Measurements from ENCODE around the gene RAD54L.
"Not testable (repeated sequence)": the region's sequence is repeated elsewhere in the genome, so short reads cannot be mapped to it uniquely, and the experiment has no call there.

The RAD54L gene

DNA sequence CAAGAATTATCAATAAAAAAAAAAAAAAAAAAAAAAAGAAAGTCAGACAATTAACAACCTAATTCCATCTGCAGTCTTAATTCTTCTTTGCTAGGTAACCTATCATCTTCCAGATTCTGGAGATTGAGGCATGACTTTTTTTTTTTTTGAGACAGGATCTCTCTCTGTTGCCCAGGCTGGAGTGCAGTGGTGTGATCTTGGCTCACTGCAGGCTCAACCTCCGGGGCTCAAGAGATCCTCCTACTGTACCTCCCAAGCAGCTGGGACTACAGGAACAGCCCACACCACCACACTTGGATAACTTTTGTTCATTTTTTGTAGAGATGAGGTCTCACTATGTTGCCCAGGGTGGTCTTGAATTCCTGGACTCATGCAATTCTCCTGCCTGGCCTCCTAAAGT, 4.6 kb upstream of the RAD54L start:
- DNase-seq: no peak

DNA sequence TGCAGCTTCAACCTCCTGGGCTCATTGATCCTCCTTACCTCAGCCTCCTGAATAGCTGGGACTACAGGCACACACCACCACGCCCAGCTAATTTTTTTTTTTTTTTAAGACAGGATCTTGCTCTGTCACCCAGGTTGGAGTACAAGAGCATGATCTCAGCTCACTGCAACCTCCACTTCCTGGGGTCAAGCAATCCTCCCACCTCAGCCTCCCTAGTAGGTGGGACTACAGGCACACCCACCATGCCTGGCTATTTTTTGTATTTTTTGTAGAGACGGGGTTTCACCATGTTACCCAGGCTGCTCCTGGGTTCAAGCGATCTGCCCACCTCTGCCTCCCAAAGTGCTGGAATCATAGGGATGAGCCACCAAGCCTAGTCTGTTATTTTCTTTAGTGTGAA, 3.7 kb upstream of the RAD54L start:
- DNase-seq: not testable (repeated sequence)

DNA sequence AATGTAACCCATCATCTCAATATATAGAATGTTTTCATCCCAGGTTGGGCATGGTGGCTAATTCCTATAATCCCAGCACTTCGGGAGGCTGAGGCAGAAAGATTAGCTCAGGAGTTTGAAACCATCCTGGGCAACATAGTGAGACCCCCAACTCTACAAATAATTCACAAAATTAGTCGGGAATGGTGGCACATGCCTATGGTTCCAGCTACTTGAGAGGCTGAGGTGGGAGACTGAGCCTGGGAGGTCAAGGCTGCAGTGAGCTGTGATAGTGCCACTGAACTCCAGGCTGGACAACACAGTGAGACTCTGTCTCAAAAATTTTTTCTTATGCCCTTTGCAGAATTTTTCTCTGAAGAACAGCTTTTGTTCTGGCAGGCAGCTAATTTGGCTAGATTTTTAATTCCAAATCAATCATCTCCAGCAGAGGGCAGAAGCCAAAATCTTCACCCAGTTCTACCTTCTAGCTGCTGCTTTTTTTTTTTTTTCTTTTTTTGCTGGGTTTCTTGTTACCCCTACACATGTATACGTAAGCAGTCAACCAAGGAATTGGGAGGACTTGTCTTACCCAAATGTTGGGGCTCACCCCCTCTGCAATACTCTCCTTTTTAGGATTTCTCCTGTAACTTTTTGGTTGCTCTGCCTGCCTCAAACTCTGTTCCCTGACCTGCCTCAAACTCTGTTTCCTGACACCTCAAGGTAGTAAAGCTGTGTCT, 2.7 kb upstream of the RAD54L start:
- DNase-seq: no peak

DNA sequence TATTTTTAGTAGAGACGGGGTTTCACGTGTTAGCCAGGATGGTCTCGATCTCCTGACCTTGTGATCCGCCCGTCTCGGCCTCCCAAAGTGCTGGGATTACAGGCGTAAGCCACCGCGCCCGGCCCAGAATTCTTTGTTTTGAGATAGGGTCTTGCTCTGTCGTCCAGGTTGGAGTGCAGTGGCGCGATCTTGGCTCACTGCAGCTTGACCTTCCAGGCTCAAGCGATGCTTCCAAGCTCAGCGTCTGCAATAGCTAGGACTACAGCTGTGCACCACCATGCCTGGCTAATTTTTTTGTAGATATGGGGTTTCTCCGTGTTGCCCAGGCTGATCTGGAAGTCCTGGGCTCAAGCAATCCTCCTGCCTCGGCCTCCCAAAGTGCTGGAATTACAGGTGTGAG, 1.4 kb upstream of the RAD54L start:
- not testable (repeated sequence) for DNase-seq

DNA sequence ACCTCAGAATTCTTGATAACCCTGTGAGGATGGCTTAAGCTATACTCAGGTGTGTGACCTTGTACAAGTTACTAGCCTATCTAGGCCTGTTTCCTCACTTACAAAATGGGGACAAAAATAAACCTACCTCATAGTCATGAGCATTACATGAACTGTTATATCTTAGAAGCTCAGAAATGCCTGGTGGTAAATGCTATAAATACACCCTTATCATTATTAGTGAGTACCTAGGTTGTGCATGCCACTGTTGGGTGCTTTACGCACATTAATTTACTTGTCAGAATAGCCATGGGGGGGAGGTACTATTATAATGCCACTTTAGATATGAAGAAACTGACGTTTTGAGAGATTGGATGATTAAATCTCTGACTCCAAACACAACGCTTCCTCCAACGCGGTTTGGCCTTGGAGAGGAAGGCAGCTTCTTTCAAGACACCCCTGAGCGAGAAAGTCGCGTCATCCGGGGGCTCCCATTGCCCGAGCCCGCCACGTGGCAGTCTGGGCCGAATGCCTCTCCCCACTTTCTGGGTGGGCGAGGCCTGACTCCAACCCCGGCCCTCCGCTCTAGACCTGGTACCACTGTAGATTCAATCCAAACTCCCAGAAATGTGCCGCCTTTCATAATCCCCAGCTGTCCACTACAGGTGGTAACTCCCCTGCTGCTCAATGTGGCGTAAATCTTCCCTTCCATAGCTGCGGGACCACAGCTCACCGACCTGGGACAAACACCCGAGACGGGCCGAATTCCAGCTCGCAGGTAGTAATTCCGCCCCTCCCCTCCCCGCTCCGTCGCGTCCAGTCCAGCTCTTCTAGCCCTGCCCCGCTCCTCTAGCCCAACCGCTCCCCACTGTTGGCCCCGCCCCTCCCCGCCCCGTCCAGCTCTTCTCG, 771 bp upstream of the RAD54L start:
- no peak for DNase-seq

DNA sequence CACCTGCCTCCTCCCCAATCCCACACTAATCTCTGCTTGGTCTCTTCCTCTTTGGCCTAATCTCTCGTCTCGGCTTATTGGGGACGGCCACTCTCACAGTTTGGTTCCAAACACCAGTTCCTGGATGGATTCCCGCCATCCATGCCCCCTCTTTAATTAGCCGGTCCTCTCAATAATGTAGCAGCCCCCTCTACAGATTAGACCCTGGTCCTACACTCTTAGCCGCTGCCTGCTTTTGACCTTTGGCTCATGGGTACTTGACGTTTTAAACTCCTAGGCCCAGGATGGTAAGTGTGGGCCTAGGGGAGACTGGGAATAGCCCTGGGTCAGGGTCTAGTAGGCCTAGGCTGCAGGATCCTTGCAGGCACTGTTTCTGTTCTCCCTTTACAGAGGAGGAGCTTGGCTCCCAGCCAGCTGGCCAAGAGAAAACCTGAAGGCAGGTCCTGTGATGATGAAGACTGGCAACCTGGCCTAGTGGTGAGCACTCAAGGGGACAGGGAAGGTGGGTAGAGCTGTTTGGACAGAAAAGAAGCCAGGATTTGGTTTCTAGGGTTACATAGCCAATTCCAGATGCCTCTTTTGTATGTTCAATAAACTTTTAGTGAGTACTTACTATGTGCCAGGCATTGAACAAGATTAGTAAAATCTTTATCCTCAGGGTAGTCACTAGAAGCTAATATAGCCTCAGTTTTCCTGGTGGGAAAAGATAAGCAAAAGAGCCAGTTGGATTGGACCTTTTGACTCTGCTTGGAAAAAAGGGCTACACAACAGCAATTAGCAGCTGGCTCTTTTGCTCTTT, 758 bp downstream of the RAD54L start:
- DNase-seq: no peak

DNA sequence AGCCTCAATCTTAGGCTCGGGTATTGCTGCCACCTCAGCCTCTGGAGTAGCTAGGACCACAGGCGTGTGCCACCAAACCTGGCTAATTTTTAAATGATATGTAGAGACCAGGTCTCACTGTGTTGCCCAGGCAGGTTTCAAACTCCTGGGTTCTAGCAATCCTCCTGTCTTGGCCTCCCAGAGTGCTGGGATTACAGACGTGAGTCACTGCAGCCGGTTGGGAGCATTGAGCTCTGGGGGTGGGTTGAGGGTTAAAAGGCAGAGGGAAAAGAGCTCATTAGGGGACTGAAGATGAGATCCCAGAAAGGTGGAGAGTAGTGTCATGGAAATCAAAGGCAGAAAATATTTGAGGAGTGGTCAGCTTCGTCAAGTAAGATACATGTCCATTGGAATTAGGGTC, 7.1 kb downstream of the RAD54L start:
- no peak for DNase-seq

DNA sequence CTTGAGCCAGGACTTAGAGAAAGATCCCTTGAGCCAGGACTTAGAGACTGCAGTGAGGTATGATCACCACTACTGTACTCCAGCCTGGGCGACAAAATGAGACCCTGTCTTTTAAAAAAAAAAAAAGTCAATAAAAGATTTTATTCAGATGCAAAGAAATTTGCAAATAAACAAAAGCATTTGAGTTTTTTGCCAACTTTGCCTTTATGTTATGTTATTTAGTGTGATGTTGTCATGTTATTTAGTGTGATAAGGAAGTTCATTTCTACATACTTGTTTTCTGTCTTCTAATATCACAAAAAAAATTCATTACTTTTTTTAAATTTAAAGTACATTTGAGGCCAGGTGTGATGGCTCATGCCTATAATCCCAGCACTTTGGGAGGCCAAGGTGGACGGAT, 9.0 kb downstream of the RAD54L start:
- no peak for DNase-seq

DNA sequence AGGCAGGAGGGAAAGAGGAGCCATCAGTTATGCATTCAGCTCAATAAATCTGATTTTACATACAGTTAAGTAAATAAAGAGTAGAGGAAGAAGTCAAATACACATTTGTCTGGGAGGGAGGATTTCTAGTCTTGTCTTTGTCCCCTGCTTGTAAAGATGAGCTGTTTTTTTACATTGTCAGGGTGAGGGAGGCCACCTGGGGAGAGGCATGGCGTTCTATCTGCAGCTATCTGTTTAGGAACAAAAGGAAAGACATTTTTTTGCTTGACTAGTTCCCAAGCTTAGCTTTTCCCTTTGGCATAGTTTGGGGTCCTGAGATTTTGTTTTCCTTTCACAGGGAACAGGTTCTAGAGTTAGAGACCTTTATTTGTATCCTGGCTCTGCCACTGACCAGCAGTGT, 14.9 kb downstream of the RAD54L start:
- no peak for DNase-seq

DNA sequence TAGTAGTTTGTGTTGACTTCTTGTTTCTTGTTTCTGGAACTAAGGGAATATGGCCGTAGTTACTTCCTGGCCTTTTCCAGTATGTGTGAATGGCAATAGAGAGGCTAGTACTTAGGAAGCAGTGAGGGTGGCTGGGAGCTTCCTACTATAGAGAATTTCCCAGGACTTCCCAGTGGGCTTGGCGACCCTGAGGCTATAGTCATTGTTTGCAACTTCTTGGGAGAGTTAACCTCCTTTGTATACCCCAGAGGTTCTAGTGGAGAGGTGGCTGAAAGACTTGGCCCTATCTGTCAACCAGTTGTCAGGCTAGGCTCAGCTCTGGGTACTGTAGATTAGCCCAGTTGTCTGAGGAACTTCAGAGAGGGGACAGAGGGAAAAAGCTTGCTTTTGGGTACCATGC, 15.6 kb downstream of the RAD54L start:
- no peak for DNase-seq

DNA sequence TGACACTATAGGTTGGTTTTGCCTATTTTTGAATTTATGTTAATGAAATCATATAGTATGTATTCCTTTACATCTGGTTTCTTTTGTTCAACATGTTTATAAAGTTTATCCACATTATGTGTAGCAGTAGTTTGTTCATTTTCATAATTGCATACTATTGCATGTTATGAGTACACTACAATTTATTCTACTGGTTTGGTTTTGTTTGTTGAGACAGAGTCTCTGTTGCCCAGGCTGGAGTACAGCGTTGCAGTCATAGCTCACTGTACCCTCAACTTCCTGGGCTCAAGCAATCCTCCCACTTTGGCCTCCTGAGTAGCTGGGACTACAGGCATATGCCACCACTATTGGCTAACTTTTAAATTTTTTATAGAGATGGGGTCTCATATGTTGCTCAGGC, 21.0 kb downstream of the RAD54L start:
- no peak for DNase-seq

DNA sequence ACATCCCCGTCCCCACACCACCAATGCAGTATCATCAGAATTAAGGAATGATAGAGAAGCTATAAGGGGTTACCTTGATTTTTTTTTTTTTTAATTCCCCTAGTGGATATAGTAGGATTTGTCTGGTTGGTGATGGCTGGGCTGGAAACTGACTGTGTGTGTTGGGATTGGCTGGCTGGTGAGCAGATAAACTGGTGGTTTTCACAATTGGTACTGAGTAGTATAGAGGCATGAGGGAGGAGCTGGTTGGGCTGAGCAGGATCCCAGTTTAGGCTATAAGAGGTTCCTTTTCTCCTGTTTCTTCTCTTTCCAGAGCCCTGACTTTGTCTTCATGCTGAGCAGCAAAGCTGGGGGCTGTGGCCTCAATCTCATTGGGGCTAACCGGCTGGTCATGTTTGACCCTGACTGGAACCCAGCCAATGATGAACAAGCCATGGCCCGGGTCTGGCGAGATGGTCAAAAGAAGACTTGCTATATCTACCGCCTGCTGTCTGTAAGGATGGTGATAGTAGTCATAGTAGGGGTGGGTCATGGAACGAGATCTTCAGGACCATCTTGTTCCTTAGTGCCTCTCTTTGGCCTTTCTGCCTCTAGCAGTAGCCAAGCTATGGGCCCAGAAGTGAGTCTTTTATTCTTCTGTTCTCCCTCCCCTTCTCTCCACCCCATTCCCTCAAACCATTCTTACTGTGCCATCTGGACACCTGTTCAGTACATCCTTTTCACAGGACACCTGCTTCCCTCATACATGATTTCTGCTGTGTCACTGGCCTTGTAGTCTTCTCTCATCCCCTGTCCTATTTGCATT, 26.9 kb downstream of the RAD54L start:
- DNase-seq: no peak

DNA sequence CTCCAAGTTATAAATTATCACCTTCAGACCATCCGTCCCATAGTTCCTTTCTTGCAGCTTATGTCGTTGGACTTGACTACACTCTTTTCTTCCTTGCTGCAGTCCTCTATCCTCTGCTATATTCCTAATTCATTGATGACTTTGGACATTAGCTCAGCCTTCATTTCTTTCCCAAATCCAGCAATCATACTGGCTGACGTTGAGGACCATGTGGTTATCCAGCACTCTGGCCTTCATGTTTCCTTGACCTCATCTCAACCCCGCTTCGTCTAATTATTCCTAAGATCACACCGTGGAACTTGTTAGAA, 27.4 kb downstream of the RAD54L start:
- DNase-seq: no peak

DNA sequence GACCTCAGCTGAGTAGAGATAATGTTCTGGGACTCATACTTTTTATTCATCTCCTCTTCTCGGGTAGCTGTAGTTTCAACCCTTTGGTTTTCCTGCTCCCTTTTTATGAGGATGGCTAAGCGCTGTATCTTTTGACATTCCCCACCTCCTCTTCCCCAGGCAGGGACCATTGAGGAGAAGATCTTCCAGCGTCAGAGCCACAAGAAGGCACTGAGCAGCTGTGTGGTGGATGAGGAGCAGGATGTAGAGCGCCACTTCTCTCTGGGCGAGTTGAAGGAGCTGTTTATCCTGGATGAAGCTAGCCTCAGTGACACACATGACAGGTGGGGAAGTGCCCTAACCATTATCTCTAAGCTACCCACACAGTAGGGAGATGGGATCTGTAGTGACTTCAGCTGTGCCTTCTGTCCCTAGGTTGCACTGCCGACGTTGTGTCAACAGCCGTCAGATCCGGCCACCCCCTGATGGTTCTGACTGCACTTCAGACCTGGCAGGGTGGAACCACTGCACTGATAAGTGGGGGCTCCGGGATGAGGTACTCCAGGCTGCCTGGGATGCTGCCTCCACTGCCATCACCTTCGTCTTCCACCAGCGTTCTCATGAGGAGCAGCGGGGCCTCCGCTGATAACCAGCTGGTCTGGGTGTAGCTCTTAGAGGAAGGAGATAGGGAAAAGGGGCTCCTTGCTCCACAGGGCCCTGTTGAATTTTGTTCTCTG, 30.3 kb downstream of the RAD54L start:
- no peak for DNase-seq

DNA sequence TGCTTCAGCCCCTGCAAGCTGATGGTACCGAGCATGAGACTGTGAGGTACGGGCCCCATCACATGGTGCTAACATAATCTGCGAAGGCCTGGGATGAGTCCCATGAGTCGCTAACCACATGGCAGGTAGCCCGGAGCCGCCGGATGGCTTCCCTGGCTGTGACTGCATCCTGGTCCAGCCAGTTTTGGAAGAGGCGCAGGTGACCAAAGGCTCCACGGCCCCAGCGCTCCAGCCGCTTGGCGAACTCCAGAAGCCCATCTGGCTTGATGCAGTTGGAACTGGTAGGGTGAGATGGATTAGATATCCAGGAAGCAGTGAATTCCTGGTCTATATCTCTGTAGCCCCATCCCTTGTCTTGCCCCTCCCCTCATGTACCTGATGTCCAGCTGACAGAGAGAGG, 31.2 kb downstream of the RAD54L start:
- DNase-seq: no peak

DNA sequence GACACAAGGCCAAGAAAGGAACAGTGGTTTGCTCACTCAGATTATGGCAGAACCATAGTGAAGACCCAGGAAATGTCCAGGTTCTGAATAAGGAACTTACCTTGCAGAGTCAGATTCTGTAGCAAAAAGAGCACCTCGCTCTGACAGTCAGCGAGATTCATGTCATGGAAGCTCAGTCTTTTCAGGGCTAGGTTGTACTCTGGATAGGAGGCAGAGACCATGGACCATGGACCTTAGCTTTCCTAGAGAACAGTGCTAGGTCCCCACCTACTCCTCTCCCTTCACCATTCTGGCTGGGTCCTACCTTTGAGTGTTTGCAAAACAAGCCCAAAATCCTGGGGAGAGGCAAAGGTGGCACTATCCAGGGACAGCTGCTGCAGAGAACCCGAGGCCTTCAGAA, 32.5 kb downstream of the RAD54L start:
- DNase-seq: no peak

DNA sequence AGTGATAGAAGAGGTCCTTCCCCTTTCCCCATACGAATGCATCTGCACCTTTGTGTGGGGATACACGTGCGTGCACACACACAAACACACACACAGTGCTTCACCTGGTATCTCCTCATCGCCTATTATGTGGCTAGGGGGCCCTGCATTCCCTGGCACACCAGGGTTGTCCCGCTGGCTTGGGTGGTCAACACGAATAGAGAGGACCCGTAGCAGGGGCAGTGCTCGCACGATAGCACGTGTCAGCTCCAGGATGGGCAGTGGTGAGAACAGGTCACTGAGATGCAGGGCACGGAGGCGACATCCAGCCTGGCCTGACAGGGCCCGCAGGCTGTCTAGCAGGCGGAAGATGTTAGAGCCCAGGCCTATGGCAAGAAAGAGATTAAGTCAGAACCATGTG, 33.5 kb downstream of the RAD54L start:
- DNase-seq: no peak

DNA sequence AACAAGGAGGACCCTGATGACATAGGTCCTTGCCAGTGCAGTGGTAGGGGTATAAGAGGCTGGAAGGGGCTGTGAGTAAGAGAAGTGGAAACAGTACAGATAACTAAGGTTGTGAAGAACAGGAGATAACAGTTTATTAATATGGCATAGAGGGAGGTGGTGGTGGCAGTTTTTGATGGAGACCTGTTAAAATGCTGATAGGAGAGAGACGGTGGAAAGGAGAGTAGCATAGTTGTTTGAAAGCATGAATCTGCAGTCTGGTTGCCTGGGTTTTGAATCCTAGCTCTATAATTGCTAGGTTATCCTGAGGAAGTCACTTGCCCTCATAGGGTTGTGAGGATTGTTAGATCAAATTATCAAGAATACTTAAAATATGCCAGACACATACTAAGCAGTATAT, 36.5 kb downstream of the RAD54L start:
- DNase-seq: no peak

DNA sequence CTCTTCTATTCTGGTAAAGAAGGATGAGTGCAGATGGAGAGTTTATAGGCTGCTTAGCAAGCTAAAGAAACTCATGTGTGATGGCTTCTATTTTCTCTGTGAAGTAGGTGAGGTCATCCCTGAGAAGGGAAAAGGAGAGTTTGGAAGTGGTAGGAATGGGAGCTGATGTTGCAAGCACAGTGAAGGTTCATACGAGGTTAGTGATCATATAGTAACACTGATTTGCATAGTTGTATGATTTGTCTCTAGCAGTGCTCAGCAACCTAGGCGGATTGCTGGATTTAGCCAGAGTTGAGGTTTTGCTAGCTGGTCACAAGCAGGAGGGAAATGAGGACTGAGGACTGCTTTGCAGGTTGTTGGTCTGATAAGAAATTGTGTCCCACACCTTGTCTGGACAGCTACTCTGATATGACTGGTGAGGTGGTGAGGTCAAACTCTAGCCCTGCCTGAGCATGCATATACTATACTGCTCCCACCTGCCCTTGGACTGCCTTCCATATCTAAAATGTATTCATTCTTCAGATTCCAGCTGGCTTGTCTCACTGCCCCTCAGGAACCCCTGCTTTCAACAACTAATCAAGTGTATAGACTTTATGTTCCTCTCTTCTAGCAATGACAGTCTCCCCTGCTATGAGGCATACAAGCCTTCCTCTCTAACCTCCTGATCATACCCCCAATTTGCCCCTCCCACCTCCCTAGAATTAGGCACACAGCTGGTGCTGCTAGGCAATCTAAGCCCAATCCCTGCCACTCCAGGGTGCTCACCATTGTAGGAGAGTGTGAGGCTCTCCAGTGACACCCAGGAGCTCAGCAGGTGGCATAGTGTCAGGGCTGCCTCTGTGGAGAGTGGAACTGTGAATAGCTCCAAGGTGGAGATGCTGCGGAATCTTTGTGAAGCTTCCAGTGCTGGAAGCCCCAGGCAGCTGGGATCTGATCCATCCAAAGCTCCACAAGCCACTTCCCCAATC, 37.3 kb downstream of the RAD54L start:
- no peak for DNase-seq

DNA sequence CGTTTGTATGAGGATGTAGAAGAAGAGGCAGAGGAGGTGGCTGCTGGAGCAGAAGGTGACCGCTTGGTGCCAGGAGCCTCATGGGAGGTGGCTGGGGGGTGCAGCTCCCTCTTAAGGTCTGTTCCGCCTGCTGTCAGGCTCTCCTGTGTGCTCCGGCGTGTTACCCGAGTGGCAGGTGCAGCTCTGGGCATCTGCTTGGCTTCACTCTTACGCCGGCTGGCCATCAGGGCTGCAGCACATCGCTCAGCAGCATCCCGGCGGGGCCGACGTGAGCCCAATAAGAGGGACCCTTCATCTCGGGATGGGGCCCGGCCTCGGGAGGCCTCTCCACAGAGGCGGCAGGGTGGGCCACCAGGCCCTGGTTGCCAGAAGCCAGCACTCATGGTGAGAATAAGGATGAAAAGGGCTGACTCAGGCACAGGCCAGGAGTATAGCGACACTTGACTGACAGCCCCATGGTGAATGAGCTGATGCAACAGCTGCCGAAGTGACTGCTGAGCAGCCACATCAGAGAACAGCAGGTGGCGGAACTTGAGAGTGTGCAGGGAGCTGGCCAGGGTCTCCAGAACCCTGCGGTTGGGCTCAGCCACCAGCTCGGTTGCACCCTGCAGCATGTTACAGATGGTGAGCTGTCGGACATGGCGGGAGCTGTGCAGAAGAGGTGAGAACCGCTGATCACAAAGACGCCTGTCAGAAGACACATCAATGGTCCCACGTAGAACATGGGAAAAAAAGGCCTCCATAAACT, 38.3 kb downstream of the RAD54L start:
- DNase-seq: no peak

All from activated CD4-positive, alpha-beta T cell treated with anti-CD3 and anti-CD28 coated beads for 1 hour (primary cell).